ENCODE measurements around the gene SRGAP3.

SRGAP3 gene

GRCh38 chr3:9141928-9142289, 107.5 kb downstream of the SRGAP3 start:
- no peak for ATAC-seq
- no peak for TF ChIP-seq CREB5 (CRISPR knock-in tag; IDR thresholded peaks at IDR 0.05; ENCODE audit: low read depth)
- TF ChIP-seq ZNF70 (CRISPR knock-in tag; IDR thresholded peaks at IDR 0.05) = no peak
- no peak for TF ChIP-seq CSDC2 (CRISPR knock-in tag; IDR thresholded peaks at IDR 0.05)
- TF ChIP-seq ZFP30 (CRISPR knock-in tag; IDR thresholded peaks at IDR 0.05) = no peak
- TF ChIP-seq RARB (CRISPR knock-in tag; IDR thresholded peaks at IDR 0.05) = no peak
- no peak for TF ChIP-seq ZFP3 (CRISPR knock-in tag; IDR thresholded peaks at IDR 0.05)
- no peak for TF ChIP-seq BACH2 (CRISPR knock-in tag; IDR thresholded peaks at IDR 0.05; ENCODE audit: borderline replicate concordance)
- TF ChIP-seq GLIS3 (CRISPR knock-in tag; IDR thresholded peaks at IDR 0.05) = no peak
- no peak for TF ChIP-seq SNAI2 (CRISPR knock-in tag; IDR thresholded peaks at IDR 0.05)
- TF ChIP-seq POU6F1 (CRISPR knock-in tag; IDR thresholded peaks at IDR 0.05; ENCODE audit: borderline replicate concordance, low read depth) = no peak
- TF ChIP-seq OSR1 (CRISPR knock-in tag; IDR thresholded peaks at IDR 0.05) = no peak
- TF ChIP-seq ZNF8 (CRISPR knock-in tag; IDR thresholded peaks at IDR 0.05) = no peak

GRCh38 chr3:9139366-9139765, 110.1 kb downstream of the SRGAP3 start:
- no peak for TF ChIP-seq POU6F1 (CRISPR knock-in tag; IDR thresholded peaks at IDR 0.05; ENCODE audit: borderline replicate concordance, low read depth)
- TF ChIP-seq ZNF565 (CRISPR knock-in tag; conservative IDR thresholded peaks at IDR 0.05; ENCODE audit: low read depth) = no peak
- no peak for TF ChIP-seq ARNTL (CRISPR knock-in tag; IDR thresholded peaks at IDR 0.05; ENCODE audit: borderline replicate concordance, low read depth)
- no peak for TF ChIP-seq ZNF8 (CRISPR knock-in tag; IDR thresholded peaks at IDR 0.05)
- TF ChIP-seq PATZ1 (CRISPR knock-in tag; IDR thresholded peaks at IDR 0.05; ENCODE audit: borderline replicate concordance) = no peak
- no peak for TF ChIP-seq ISL1 (CRISPR knock-in tag; IDR thresholded peaks at IDR 0.05)
- no peak for TF ChIP-seq ZC3H10 (CRISPR knock-in tag; IDR thresholded peaks at IDR 0.05)
- no peak for TF ChIP-seq CSRNP3 (CRISPR knock-in tag; IDR thresholded peaks at IDR 0.05)
- no peak for TF ChIP-seq SNAI2 (CRISPR knock-in tag; IDR thresholded peaks at IDR 0.05)
- TF ChIP-seq BACH2 (CRISPR knock-in tag; IDR thresholded peaks at IDR 0.05; ENCODE audit: borderline replicate concordance) = no peak
- no peak for TF ChIP-seq TCF4 (CRISPR knock-in tag; IDR thresholded peaks at IDR 0.05; ENCODE audit: borderline replicate concordance)
- TF ChIP-seq ZNF70 (CRISPR knock-in tag; IDR thresholded peaks at IDR 0.05) = no peak
- no peak for TF ChIP-seq ZFP3 (CRISPR knock-in tag; IDR thresholded peaks at IDR 0.05)
- TF ChIP-seq PPARA (CRISPR knock-in tag; IDR thresholded peaks at IDR 0.05; ENCODE audit: borderline replicate concordance) = no peak
- no peak for TF ChIP-seq TOX (CRISPR knock-in tag; IDR thresholded peaks at IDR 0.05; ENCODE audit: borderline replicate concordance)
- no peak for TF ChIP-seq ESRRG (CRISPR knock-in tag; IDR thresholded peaks at IDR 0.05)
- TF ChIP-seq RARB (CRISPR knock-in tag; IDR thresholded peaks at IDR 0.05) = no peak
- TF ChIP-seq CSDC2 (CRISPR knock-in tag; IDR thresholded peaks at IDR 0.05) = no peak
- ATAC-seq = no peak

GRCh38 chr3:9137676-9138075, 111.8 kb downstream of the SRGAP3 start:
- ATAC-seq = no peak
- TF ChIP-seq ZFP3 (CRISPR knock-in tag; IDR thresholded peaks at IDR 0.05) (no peak), SNAI2 (CRISPR knock-in tag; IDR thresholded peaks at IDR 0.05) (no peak), ZNF70 (CRISPR knock-in tag; IDR thresholded peaks at IDR 0.05) (no peak), ESRRG (CRISPR knock-in tag; IDR thresholded peaks at IDR 0.05) (no peak), BACH2 (CRISPR knock-in tag; IDR thresholded peaks at IDR 0.05; ENCODE audit: borderline replicate concordance) (no peak), RARB (CRISPR knock-in tag; IDR thresholded peaks at IDR 0.05) (no peak), ARNTL (CRISPR knock-in tag; IDR thresholded peaks at IDR 0.05; ENCODE audit: borderline replicate concordance, low read depth) (no peak), ISL1 (CRISPR knock-in tag; IDR thresholded peaks at IDR 0.05) (no peak), TOX (CRISPR knock-in tag; IDR thresholded peaks at IDR 0.05; ENCODE audit: borderline replicate concordance) (no peak), CSDC2 (CRISPR knock-in tag; IDR thresholded peaks at IDR 0.05) (no peak), TCF4 (CRISPR knock-in tag; IDR thresholded peaks at IDR 0.05; ENCODE audit: borderline replicate concordance) (no peak), CSRNP3 (CRISPR knock-in tag; IDR thresholded peaks at IDR 0.05) (no peak), POU6F1 (CRISPR knock-in tag; IDR thresholded peaks at IDR 0.05; ENCODE audit: borderline replicate concordance, low read depth) (no peak), CREB5 (CRISPR knock-in tag; IDR thresholded peaks at IDR 0.05; ENCODE audit: low read depth) (no peak), ZFP30 (CRISPR knock-in tag; IDR thresholded peaks at IDR 0.05) (no peak), ZNF565 (CRISPR knock-in tag; conservative IDR thresholded peaks at IDR 0.05; ENCODE audit: low read depth) (no peak)
